GM20000 (cell line): ENCODE results near the gene EHD2.

Experiments
- DNase-seq: peaks from one replicate; pipeline ENCODE4 v3.0.0; 2012; ENCODE audit warnings: low spot score
- CTCF ChIP-seq: IDR thresholded peaks from 2 replicates; pipeline ENCODE4 v1.5.1; 2012; ENCODE audit warnings: mild to moderate bottlenecking, control low read depth; ENCODE audit errors: extremely low read depth, missing control alignments

The EHD2 gene

GRCh38 chr19:47674548-47674947 lies 38.7 kb upstream of the EHD2 start:
- DNase-seq: no peak
- TF ChIP-seq CTCF: no peak

GRCh38 chr19:47675271-47675670 lies 38.0 kb upstream of the EHD2 start:
- no peak for TF ChIP-seq CTCF
- DNase-seq: no peak

GRCh38 chr19:47675859-47676258 lies 37.4 kb upstream of the EHD2 start:
- DNase-seq: no peak
- no peak for TF ChIP-seq CTCF

- DNase-seq: no peak
Observed at GRCh38 chr19:47676811-47677210, 36.4 kb upstream of the EHD2 start.

GRCh38 chr19:47679251-47679900 lies 33.8 kb upstream of the EHD2 start:
- no peak for TF ChIP-seq CTCF
- no peak for DNase-seq

More at GRCh38 chr19:47676811-47677210, 36.4 kb upstream of the EHD2 start:
- no peak for TF ChIP-seq CTCF

- TF ChIP-seq CTCF: no peak
- no peak for DNase-seq
Observed at GRCh38 chr19:47679922-47680857, 33.0 kb upstream of the EHD2 start.

- DNase-seq: no peak
- TF ChIP-seq CTCF: no peak
Observed at GRCh38 chr19:47680858-47681332, 32.3 kb upstream of the EHD2 start.
